HG02938 (cell line): ENCODE results near the gene STAT5B.
A peak's percentile ranks its signal among the peaks of the same experiment; 100 is the strongest.
"Not testable (repeated sequence)": the region's sequence is repeated elsewhere in the genome, so short reads cannot be mapped to it uniquely, and the experiment has no call there.

ENCODE experiments used
- ATAC-seq: cut with Tn5 transposase; IDR thresholded peaks from one replicate; pipeline ENCODE4 v1.9.1; 2021; ENCODE audit warnings: mild to moderate bottlenecking, moderate library complexity; ENCODE audit not compliant: unreplicated experiment

STAT5B gene

GRCh38 chr17:42307362-42307927 is 31.3 kb upstream of the STAT5B start:
- no peak for ATAC-seq

GRCh38 chr17:42306385-42306667 is 30.1 kb upstream of the STAT5B start:
- ATAC-seq: no peak

DNA sequence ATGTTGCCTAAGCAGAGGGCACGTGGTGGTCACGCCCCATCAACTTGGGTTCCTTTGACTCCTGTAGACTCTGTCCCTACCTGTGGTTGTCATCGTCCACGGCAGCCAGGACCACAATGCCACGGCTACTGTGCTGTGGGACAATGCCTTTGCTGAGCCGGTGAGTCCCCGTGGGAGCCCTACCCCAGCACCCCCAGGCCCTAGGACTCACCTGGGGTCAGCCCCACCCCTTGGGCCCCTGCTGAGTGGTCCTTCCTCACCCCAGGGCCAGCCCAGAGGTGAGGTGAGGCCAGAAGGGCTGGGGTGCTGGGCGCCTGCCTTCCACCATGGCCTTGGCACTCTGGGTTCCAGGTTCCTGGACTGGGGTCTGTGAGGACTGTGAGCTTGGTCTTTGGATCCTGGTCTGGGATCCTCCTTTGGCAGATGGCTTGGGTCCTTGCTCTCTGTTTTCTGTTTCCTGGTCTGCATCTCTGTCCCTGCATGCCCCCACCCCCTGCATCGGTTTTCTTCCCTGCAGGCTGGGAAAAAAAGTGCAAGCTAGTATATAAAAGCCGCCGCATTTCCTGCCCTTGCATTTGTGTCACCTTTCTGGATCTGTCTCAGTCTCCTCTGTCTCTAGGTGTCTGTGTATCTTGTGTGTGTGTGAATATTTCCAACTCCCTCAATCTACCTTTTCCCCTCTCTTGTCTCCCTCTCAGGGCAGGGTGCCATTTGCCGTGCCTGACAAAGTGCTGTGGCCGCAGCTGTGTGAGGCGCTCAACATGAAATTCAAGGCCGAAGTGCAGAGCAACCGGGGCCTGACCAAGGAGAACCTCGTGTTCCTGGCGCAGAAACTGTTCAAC is 29.6 kb upstream of the STAT5B start:
- ATAC-seq: no peak

DNA sequence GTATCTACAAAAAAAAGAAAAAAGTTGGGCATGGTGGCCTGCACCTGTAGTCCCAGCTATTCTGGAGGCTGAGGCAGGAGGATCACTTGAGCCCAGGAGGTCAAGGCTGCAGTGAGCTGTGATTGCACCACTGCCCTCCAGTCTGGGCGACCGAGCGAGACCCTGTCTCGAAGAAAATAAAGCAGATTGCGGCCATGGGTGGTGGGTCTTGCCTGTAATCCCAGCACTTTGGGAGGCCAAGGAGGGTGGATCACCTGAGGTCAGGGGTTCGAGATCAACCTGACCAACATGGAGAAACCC is 28.8 kb upstream of the STAT5B start:
- not testable (repeated sequence) for ATAC-seq

DNA sequence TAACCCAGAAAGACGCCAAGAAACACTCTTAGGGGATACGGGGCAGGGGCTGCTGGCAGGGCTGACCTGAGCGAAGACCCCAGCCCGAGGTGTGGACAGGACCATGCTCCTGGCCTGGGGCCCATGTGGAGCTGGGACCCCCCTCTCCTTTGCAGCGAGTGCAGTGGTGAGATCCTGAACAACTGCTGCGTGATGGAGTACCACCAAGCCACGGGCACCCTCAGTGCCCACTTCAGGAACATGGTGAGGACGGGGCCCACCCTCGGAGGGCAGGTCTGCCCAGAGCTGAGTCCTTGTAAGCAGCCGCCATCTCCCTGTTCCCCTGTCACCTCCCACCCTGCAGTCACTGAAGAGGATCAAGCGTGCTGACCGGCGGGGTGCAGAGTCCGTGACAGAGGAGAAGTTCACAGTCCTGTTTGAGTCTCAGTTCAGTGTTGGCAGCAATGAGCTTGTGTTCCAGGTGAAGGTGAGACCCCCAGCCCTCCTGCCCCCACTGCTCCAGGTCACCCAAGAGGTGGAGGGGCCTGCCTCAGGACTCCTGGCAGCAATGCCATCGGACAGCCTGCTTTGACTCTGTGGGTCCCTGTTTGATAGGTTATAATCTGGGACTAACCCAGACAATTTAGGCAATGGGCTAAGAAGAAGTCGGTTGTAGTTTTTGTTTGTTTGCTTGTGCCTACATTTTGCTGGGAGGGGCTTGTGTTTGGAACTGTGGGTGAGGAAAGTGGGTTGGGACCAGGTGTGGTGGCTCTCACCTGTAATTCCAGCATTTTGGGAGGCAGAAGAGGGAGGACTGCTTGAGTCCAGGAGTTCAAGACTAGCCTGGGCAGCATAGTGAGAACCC is 28.2 kb upstream of the STAT5B start:
- no peak for ATAC-seq

- ATAC-seq: no peak
These were observed 27.5 kb upstream of the STAT5B start for GRCh38 chr17:42303694-42304093.

DNA sequence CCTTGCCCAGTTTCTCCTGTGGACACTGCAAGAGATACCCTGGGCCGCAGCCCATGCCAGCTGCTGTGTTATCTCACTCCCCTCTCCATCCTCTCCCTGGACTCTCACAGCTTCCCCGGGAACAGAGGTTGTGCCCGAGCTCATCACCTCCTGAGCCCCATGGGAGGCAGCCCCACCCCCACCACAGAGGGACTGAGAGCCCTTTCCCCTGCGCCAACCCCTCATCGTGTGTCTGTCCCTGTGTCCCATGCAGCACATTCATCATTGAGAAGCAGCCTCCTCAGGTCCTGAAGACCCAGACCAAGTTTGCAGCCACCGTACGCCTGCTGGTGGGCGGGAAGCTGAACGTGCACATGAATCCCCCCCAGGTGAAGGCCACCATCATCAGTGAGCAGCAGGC is 24.8 kb upstream of the STAT5B start:
- ATAC-seq: no peak

DNA sequence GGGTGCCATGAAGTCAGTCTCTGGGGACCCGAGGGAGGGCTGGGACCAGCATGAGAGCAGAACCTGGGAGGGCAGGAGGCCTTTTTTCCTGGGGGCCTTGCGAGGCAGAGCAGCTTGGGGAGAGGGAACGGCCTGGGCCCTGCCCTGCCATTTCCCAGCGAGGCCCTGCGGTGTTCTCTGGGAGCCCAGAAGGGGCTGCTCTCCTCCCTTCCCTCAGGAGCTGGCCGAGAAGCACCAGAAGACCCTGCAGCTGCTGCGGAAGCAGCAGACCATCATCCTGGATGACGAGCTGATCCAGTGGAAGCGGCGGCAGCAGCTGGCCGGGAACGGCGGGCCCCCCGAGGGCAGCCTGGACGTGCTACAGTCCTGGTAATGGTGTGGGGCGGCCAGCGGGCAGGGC is 23.7 kb upstream of the STAT5B start:
- not testable (repeated sequence) for ATAC-seq

GRCh38 chr17:42299361-42299760 is 23.2 kb upstream of the STAT5B start:
- not testable (repeated sequence) for ATAC-seq

GRCh38 chr17:42297775-42298174 is 21.6 kb upstream of the STAT5B start:
- not testable (repeated sequence) for ATAC-seq

- no peak for ATAC-seq
These were observed 19.8 kb upstream of the STAT5B start for GRCh38 chr17:42296012-42296411.

GRCh38 chr17:42294469-42295398 is 18.5 kb upstream of the STAT5B start:
- ATAC-seq: no peak

DNA sequence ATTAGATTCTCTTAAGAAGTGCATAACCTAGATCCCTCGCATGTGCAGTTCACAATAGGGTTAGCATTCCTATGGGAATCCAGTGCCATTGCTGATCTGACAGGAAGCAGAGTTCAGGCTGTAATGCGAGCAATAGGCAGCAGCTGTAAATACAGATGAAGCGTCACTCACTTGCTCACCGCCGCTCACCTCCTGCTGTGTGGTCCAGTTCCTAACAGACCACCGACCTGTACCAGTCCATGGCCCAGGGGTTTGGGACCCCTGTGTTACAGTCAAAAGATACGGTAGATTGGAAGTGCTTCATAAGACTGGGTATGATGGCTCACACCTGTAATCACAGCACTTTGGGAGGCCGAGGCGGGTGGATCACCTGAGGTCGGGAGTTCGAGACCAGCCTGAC is 14.9 kb upstream of the STAT5B start:
- no peak for ATAC-seq

DNA sequence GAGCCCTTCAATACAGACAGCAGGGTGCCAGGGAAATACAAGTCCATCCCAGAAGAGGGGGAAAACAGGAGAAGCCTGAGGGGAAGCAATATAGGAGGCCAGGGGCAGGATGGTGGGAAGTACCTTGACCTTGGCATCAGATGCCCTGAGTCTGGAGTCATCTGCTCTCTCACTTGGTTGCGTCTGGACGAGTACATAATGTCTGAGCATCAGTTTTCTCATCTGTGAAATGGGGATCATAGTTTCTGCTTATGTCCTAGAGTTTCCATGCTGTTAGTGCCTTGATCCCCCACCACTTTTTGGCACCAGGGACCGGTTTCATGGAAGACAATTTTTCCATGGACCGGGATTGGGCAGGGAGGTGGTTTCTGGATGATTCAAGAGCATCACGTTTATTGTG is 14.4 kb upstream of the STAT5B start:
- no peak for ATAC-seq

DNA sequence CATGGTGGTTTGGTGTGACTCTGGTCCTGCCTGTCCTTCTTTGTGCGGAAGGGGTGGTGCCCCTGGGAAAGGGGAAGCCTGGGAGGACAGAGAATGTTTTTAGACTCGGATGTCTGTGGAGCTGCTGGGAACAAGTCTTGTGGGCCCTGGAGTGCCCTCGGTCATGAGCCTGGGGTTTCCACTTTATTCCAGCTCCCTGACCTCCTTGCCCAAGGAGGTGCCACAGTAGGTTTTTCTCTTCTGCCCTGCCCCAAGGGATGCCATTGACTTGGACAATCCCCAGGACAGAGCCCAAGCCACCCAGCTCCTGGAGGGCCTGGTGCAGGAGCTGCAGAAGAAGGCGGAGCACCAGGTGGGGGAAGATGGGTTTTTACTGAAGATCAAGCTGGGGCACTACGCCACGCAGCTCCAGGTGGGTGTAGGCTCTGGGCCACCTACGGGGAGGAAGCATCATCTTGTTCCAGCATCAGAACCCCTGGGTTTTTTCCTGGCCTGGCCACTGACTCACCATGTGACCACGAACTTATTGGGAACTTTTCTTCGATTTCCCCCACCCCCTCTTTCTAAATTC is 13.5 kb upstream of the STAT5B start:
- no peak for ATAC-seq

- ATAC-seq: peak; percentile 3
These were observed 12.8 kb upstream of the STAT5B start for GRCh38 chr17:42288803-42289610.

GRCh38 chr17:42287977-42288802 is 12.0 kb upstream of the STAT5B start, which contains the start of gene STAT5A:
Gene STAT5A (plus strand): TSS chr17:42288498. CDS start chr17:42289412, 914 bp downstream.
- peak; percentile 44 for ATAC-seq

DNA sequence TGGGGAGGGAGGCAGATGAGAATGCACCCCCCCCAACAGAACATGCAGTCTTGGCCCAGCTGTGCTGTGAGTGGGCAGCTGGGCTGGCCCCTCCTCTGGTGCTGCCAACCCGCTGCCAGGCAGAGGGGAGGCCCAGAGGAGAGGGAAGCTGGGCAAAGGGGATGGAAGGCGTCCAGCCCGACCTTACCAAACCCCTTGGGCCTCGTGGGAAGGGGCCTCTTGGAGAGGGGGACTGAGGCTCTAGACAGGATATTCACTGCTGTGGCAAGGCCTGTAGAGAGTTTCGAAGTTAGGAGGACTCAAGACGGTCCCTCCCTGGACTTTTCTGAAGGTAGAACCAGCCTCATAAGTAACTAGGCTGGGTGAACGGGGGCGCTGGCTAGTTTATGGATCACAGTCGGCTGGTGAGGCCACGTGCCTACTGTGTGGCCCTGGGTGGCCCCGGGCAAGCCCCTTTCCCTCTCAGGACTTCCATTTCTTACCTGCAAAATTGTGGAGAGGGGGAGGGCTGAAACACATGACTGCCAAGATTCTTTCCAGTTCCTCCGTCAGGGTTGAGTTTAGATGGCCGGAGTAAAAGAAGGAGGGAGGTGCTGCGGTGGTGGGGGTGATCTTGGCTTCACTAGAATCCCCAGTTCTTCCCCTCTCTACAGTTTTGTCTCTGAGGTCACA is 11.2 kb upstream of the STAT5B start:
- peak; percentile 20 for ATAC-seq
